ENCODE data around the gene IMPA2.
"Not testable (repeated sequence)": the region's sequence is repeated elsewhere in the genome, so short reads cannot be mapped to it uniquely, and the experiment has no call there.

The IMPA2 gene

DNA sequence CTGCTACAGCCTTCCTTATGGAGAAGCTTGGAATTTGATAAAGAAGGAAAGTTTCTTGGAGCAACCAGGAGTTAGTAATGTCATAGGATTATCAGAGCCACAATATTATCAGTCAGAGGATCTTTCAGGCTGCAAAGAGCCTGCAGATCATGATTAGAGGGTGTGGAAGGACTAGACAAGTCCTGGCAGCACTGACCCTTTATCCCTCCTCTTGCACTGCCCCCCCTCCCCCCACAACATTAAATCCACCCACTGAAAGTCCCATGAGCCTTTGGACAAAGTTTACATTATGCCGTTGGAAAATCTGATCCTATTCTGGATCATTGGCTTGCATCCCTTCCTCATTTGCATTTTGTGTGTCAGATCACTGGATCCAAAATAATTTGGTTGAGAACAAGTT, 18.7 kb upstream of the IMPA2 start:
- no peak for DNase-seq (ENCODE audit: low read depth in 2 of 2)

DNA sequence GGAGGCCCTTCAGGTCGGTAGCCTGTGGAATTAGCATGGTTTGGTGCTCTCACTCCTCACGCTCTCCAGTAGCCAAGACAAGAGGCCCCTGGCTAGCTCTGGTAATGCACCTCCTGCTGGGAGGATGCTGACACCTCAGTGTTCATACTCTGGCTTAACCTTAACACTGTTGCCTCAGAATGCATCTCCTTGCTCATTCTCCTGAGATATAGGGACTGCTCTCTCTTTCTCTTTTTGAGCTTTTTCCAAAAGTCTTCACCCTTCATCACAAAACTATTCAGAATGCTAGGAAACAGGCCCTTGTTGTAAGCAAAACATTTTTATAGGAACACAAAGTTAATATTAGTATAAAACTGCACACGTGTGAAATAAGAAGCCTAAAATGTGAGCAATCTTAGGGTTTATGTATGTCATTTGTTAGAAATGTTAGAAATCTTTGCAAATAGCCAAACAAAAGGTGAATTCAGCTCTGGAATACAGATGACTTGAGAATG, 17.3 kb upstream of the IMPA2 start:
- no peak for DNase-seq (ENCODE audit: low read depth in 2 of 2)

DNA sequence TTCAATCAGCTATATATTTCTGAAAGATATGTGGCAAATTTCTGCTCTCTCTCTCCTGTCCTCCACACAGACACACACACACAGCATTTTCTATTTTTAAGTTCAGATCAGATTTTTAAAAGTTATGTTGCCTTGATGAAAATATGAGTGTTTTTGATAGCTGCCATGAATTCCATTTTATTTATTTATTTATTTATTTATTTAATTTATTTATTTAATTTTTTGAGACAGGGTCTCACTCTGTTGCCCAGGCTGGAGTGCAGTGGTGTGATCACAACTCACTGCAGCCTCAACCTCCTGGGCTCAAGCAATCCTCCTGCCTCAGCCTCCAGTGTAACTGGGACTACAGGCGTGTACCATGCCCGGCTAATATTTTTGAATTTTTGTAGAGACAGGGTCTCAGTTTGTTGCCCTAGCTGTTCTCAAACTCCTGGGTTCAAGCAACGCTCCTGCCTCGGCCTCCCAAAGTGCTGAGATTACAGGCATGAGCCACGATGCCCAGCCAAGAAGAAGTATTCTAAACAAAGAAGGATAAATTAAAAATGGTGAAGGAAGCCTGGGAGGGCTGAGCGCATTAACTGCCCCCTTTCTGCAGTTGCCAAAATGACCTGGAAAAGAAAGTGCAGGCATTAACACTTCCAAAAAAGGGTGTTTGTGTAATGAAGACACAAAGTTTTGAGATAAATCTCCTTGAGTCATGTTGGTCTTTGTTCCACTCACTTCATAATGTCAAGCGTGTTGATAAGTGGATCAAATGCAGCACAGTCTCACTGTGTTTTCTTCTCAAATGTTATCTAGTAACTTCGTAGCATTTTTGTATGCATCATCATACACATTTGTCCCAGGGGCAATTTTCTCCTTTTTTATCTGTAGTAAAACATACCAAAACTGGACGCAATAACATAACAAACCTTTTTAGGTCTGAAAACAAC, 11.1 kb upstream of the IMPA2 start:
- DNase-seq (ENCODE audit: low read depth in 2 of 2): no peak

GRCh38 chr18:11970836-11971226, 10.5 kb upstream of the IMPA2 start:
- DNase-seq (ENCODE audit: low read depth in 2 of 2): not testable (repeated sequence)

- no peak for DNase-seq (ENCODE audit: low read depth in 2 of 2)
Observed at GRCh38 chr18:11972371-11973174, 8.7 kb upstream of the IMPA2 start.

GRCh38 chr18:11974741-11975325, 6.5 kb upstream of the IMPA2 start:
- DNase-seq (ENCODE audit: low read depth in 2 of 2): no peak

GRCh38 chr18:11975723-11976122, 5.6 kb upstream of the IMPA2 start:
- DNase-seq (ENCODE audit: low read depth in 2 of 2): no peak

- no peak for DNase-seq (ENCODE audit: low read depth in 2 of 2)
Observed at GRCh38 chr18:11976315-11977152, 4.8 kb upstream of the IMPA2 start.

DNA sequence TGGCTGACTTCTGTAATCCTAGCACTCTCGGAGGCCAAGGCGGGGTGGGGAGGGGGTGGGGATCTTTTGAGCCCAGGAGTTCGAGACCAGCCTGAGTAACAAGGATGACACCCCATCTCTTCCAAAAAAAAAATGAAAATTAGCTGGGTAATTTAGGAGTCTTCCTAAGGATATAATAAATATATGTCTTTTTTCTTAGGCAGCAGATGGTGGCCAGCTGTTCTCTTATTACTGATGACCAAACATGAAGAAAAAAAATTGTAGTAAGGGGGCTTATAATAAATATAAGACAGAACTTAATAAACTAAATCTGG, 4.2 kb upstream of the IMPA2 start:
- no peak for DNase-seq (ENCODE audit: low read depth in 2 of 2)

GRCh38 chr18:11978956-11979355, 2.4 kb upstream of the IMPA2 start:
- no peak for DNase-seq (ENCODE audit: low read depth in 2 of 2)

DNA sequence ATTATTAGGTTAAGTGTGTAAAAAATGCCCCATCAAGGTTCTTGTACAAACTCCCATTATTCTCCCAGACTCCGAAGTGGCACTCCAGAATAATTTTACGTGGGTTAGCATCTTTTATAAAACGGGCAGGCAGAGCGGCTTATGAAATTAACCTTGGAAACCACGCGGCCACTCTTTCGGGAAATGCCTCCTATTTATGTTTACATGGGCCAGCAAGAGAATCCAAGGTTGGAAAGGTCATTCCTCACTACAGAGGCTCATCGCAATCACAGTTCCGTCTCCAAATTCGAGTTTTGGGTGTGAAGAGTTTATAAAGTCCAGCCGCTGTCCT, 1.2 kb upstream of the IMPA2 start:
- DNase-seq (ENCODE audit: low read depth in 2 of 2): no peak

DNA sequence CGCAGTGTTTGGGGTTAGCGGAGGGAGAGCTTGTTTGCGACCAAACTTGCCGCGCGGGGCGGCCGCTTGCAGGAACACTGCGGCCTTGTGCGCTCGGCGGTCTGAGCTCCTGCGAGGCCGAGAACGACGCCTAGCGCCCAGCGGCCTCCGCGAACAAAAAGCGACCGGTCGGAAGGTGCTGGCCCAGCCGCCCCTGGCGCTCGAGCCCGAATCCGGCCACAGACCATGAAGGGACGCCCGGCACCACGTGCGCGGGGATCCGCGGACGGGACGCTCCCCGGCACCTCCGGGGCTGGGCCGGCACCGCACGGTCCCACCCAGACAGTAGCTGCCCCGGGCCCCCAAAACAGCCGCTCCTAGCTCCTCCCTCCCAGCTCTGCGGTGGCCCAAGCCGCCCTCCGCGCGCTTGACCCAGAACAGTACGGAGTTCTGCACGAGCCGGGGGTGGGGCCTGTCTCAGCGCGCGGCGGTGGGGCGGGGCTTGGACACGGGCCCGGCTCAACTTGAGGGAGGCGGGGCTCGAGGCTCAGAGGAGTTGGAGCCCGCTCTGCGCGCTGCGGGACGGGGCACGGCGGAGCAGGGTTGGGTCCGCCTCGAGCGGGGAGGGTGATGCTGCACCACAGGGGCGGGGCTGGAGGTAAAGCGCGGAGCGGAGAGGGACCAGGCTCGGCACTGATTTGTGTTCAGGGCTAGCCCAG, 664 bp upstream of the IMPA2 start:
- DNase-seq (ENCODE audit: low read depth in 2 of 2): peak; percentile 77 to 87

DNA sequence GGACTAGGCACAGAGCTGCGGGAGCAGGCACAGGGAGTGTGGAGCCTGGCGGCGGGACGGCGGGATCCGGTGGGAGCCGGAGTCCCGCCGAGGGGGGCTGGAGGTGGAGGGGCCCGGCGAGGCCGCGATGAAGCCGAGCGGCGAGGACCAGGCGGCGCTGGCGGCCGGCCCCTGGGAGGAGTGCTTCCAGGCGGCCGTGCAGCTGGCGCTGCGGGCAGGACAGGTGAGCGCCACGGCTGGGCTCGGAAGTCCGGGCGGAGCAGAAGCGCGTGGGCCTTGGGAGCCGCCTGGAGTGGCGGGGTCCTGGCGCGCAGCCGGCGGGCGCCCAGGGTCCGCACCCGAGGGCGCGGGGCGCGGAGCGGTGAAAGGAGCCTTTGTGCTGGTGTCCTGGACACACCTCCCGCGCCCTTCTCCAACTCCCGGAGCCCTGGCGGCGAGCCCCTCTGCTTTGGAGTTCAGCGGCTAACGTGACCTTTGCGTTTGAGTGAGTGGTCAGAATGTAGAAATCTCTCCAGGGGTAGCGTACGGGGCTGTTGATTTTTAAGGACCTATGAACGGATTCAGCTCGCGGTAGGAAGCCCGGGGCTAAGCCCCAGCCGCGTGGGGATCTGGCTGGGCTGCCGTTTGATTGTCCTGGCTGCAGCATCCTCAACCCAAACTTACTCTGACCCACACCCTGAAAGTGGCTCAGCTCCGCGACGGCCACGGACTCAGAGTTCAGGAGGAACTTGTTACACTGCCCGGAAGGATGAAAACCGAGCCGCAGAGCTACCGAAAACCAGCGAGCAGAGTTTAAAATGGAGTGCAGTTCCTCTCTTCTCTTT, 448 bp downstream of the IMPA2 start:
- no peak for DNase-seq (ENCODE audit: low read depth in 2 of 2)

- no peak for DNase-seq (ENCODE audit: low read depth in 2 of 2)
Observed at GRCh38 chr18:11982981-11983380, 1.7 kb downstream of the IMPA2 start.

GRCh38 chr18:11983592-11983991, 2.3 kb downstream of the IMPA2 start:
- no peak for DNase-seq (ENCODE audit: low read depth in 2 of 2)

GRCh38 chr18:11984091-11984490, 2.8 kb downstream of the IMPA2 start:
- no peak for DNase-seq (ENCODE audit: low read depth in 2 of 2)

GRCh38 chr18:11985586-11985985, 4.3 kb downstream of the IMPA2 start:
- DNase-seq (ENCODE audit: low read depth in 2 of 2): no peak

DNA sequence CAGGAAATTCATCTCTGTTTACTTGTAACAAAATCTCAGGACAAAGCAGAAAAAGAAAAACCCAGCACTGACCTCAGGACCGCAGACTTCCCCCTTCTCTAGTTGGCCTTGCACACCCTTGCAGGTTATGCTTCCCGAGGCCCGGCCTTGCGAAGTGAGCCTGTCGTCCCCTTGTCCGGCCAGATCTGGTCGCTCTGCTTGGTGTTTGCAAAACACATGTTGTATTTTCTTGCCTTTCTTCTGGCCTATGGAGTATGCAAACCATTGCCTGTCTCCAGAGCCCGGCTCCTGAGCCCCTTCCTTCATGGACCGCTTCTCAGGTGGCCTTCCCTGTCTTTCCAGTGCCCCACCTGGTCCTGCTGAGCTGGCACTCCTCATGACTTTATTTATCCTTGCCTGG, 4.8 kb downstream of the IMPA2 start:
- no peak for DNase-seq (ENCODE audit: low read depth in 2 of 2)

DNA sequence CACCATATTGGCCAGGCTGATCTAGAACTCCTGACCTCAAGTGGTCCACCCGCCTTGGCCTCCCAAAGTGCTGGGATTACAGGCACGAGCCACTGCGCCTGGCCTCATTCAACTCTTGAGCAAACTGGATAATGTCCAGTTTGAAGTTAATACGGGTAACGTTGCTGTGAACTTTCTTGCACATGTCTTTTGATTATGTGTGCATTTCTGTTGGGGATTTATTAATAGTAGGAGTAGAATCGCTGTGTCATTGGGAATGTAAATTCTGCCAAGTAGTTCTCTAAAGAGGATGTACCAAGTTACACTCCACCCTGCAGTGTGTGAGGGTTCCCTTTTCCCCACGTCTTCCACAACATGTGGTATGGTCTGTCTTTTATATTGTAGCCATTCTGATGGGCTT, 6.2 kb downstream of the IMPA2 start:
- DNase-seq (ENCODE audit: low read depth in 2 of 2): no peak

DNA sequence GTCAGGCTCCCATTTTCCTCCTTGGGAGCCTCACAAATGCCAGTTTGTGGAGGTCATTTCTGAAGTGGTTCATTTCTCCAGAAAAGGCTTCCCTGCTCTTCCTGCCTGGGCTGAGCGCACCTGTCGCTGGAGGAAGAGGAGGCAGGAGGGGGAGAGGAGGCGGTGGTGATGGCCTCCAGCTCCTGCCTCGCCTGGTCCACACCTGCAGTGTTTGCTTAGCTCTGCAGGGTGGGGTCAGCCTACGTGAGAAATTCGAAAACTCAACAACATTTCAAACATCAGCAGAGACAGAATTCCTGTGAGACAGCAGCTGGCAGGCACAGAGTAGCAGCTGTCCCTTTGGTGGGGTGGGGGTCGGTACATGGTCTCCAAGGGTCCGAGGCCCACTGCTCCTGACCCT, 7.9 kb downstream of the IMPA2 start:
- no peak for DNase-seq (ENCODE audit: low read depth in 2 of 2)

Measured in stimulated activated CD8-positive, alpha-beta memory T cell treated with anti-CD3 and anti-CD28 coated beads, Interleukin-7, amount 100 ng/mL, for 1 hour (primary cell).